ENCODE data around the gene ZNF775. TPM values are rescaled to one million over a fixed set of nuclear protein-coding genes. Genes with fewer than 3 reads are reported as not detected.

Gene ZNF775
- total RNA-seq, 2 experiments from 2014 or later = 4.7 to 4.9 TPM

GRCh38 chr7:150372271-150373048 is 6.7 kb upstream of the ZNF775 start:
- CTCF ChIA-PET = no interaction called here
- Mint-ChIP-seq H3K4me1 (ENCODE audit: low read depth) (peaks cover 65% of the 10 kb centered on the region), H3K4me3 (no peak overlapping the region)

DNA sequence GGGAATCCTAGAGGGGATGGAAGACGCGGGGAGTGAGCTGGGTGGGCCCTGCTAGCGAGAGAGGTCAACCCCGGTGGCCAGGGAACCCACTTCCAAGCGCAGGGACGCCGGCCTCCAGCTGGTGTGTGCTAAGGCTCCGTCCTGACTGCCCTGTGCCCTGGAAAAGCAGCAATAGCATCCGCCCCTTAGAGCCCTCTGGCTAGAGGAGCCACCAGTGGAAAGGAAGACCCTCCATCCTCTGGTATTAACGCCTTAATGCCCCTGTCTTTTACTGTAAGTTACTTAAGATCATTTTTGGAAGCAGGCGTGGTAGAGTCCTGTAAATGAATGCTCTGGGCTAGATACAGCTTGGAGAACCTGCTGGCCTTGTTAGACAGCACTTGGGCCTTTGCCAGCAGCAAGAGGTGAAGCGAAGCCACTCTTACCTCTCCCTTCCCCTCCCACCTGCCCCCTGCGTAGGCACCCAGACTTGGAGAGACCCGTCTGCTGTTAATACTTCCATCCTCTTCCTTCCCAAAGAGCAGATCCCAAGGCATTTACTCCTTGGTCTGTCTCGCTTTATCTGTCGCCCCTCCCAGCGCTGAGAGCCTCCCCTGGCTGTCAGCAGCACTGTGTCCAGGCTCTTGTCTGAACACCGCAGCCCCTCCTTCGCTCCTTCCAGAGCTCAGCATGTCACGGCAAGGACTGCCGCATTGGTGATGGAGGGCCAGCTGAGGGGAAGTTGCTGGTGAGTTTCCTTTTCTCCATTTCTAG is 5.9 kb upstream of the ZNF775 start:
- H3K27ac Mint-ChIP-seq = peak overlapping the region; percentile 57
- H3K4me1 Mint-ChIP-seq (ENCODE audit: low read depth) = peaks cover 68% of the 10 kb centered on the region

More at GRCh38 chr7:150372271-150373048, 6.7 kb upstream of the ZNF775 start:
- Mint-ChIP-seq H3K27ac (no peak overlapping the region), H3K9me3 (no peaks in the 10 kb centered on the region), H3K36me3 (ENCODE audit: low read depth) (peaks cover 31% of the 10 kb centered on the region), H3K27me3 (no peaks in the 10 kb centered on the region)
- ATAC-seq (no peak), DNase-seq (no peak)
- TF ChIP-seq, protein P1, sequence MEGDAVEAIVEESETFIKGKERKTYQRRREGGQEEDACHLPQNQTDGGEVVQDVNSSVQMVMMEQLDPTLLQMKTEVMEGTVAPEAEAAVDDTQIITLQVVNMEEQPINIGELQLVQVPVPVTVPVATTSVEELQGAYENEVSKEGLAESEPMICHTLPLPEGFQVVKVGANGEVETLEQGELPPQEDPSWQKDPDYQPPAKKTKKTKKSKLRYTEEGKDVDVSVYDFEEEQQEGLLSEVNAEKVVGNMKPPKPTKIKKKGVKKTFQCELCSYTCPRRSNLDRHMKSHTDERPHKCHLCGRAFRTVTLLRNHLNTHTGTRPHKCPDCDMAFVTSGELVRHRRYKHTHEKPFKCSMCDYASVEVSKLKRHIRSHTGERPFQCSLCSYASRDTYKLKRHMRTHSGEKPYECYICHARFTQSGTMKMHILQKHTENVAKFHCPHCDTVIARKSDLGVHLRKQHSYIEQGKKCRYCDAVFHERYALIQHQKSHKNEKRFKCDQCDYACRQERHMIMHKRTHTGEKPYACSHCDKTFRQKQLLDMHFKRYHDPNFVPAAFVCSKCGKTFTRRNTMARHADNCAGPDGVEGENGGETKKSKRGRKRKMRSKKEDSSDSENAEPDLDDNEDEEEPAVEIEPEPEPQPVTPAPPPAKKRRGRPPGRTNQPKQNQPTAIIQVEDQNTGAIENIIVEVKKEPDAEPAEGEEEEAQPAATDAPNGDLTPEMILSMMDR (IDR thresholded peaks at IDR 0.05) = no peak
- POLR2A ChIA-PET = no interaction called here
- intact Hi-C loops (cut with micrococcal nuclease) = no loop called here

GRCh38 chr7:150374026-150374425 is 5.1 kb upstream of the ZNF775 start:
- Mint-ChIP-seq H3K4me1 (ENCODE audit: low read depth) (peaks cover 67% of the 10 kb centered on the region), H3K27ac (peak overlapping the region; percentile 34), H3K27me3 (no peaks in the 10 kb centered on the region), H3K9me3 (no peaks in the 10 kb centered on the region), H3K4me3 (no peak overlapping the region), H3K36me3 (ENCODE audit: low read depth) (peaks cover 31% of the 10 kb centered on the region)
- ChIA-PET CTCF (no interaction called here), POLR2A (interaction anchor here (1.2 kb wide), 1 partner anchor 60 kb away, joined by 3 read pairs; no protein-coding TSS in a partner anchor)
- ATAC-seq (no peak), DNase-seq (no peak)
- TF ChIP-seq, protein P1 (IDR thresholded peaks at IDR 0.05) = no peak
- intact Hi-C loops (cut with micrococcal nuclease) = no loop called here

More for the DNA sequence above, 5.9 kb upstream of the ZNF775 start:
- Mint-ChIP-seq H3K36me3 (ENCODE audit: low read depth) (peaks cover 31% of the 10 kb centered on the region), H3K4me3 (no peak overlapping the region), H3K9me3 (no peaks in the 10 kb centered on the region), H3K27me3 (no peaks in the 10 kb centered on the region)
- ChIA-PET POLR2A (interaction anchor here (1.2 kb wide), 1 partner anchor 60 kb away, joined by 3 read pairs; no protein-coding TSS in a partner anchor), CTCF (no interaction called here)
- intact Hi-C loops (cut with micrococcal nuclease) = no loop called here
- DNase-seq = no peak
- TF ChIP-seq, protein P1 (IDR thresholded peaks at IDR 0.05) = no peak
- no peak for ATAC-seq

DNA sequence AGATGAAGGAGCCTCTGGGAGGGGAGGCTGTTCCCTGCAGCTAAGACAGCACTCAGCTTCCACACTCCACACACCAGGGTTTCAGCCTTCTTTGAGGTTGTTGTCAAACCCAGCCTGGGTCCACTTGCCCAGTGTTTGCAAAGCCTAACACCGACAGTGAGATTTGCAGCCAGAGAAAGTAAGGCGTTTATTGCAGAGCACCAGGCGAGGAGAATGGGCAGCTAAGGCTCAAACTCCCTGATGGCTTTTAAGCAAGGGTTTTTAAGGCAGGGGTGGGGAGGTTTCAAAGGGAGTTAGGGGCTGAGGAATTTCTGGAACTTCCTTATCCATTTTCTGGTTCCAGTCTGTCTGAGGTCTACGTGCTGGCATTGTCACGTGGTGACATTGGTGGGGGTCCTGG is 4.7 kb upstream of the ZNF775 start:
- DNase-seq = no peak

More for the DNA sequence above, 4.7 kb upstream of the ZNF775 start:
- Mint-ChIP-seq H3K9me3 (no peaks in the 10 kb centered on the region), H3K4me3 (no peak overlapping the region), H3K27ac (no peak overlapping the region), H3K27me3 (no peaks in the 10 kb centered on the region), H3K36me3 (ENCODE audit: low read depth) (peaks cover 31% of the 10 kb centered on the region), H3K4me1 (ENCODE audit: low read depth) (peaks cover 67% of the 10 kb centered on the region)
- TF ChIP-seq, protein P1 (IDR thresholded peaks at IDR 0.05) = no peak
- CTCF ChIA-PET = no interaction called here
- no peak for ATAC-seq
- POLR2A ChIA-PET = interaction anchor here (1.1 kb wide), 1 partner anchor 28 kb away, joined by 3 read pairs; no protein-coding TSS in a partner anchor
- intact Hi-C loops (cut with micrococcal nuclease) = no loop called here
